MM.1S (cell line): Measurements from ENCODE around the gene GMCL2.

ENCODE experiments used
- DNase-seq: peaks from one replicate; pipeline ENCODE4 v3.0.0-alpha.2; 2015
- H2AFZ ChIP-seq: fragments of 300-600 bp; sonication (generic); 2 replicates; pipeline ENCODE4 v1.6.0; 2016; ENCODE audit warnings: antibody characterized with exemption, low read length
- H3F3A ChIP-seq: fragments of 300-600 bp; sonication (generic); 2 replicates; pipeline ENCODE4 v1.6.1; 2016; ENCODE audit warnings: mild to moderate bottlenecking, antibody characterized with exemption, low read length, moderate library complexity, mixed read lengths; ENCODE audit not compliant: insufficient read depth
- H3K27ac ChIP-seq: fragments of 300-600 bp; sonication (generic); 2 replicates; pipeline ENCODE4 v1.5.1; 2016; ENCODE audit warnings: mild to moderate bottlenecking, low read length
- H3K27me3 ChIP-seq: fragments of 300-600 bp; sonication (generic); replicated peaks from 2 replicates; pipeline ENCODE4 v1.6.0; 2016; ENCODE audit warnings: low read length; ENCODE audit not compliant: insufficient read depth
- H3K36me3 ChIP-seq: fragments of 300-600 bp; sonication (generic); replicated peaks from 2 replicates; pipeline ENCODE4 v1.6.1; 2016; ENCODE audit warnings: mild to moderate bottlenecking, low read length, mixed read lengths; ENCODE audit not compliant: insufficient read depth
- H3K4me1 ChIP-seq: fragments of 300-600 bp; sonication (generic); 2 replicates; pipeline ENCODE4 v1.6.1; 2016; ENCODE audit warnings: low read length, mixed read lengths
- H3K4me2 ChIP-seq: fragments of 300-600 bp; sonication (generic); 2 replicates; pipeline ENCODE4 v1.6.0; 2016; ENCODE audit warnings: low read depth, low read length
- H3K4me3 ChIP-seq: fragments of 300-600 bp; sonication (generic); 2 replicates; pipeline ENCODE4 v1.5.1; 2016; ENCODE audit warnings: low read length, mixed read lengths
- H3K79me2 ChIP-seq: fragments of 300-600 bp; sonication (generic); 2 replicates; pipeline ENCODE4 v1.6.1; 2016; ENCODE audit warnings: mixed run types, low read length, mixed read lengths
- H3K9ac ChIP-seq: fragments of 300-600 bp; sonication (generic); 2 replicates; pipeline ENCODE4 v1.6.1; 2016; ENCODE audit warnings: low read length, mixed read lengths
- H3K9me2 ChIP-seq: fragments of 300-600 bp; sonication (generic); replicated peaks from 2 replicates; pipeline ENCODE4 v1.6.1; 2016; ENCODE audit warnings: mild to moderate bottlenecking, low read length, mixed read lengths; ENCODE audit not compliant: insufficient read depth
- H3K9me3 ChIP-seq: fragments of 300-600 bp; sonication (generic); replicated peaks from 2 replicates; pipeline ENCODE4 v1.6.1; 2016; ENCODE audit warnings: mild to moderate bottlenecking, low read length, mixed read lengths; ENCODE audit not compliant: insufficient read depth
- H4K20me1 ChIP-seq: fragments of 300-600 bp; sonication (generic); 2 replicates; pipeline ENCODE4 v1.6.1; 2016; ENCODE audit warnings: mild to moderate bottlenecking, low read length, moderate library complexity, mixed read lengths; ENCODE audit not compliant: insufficient read depth
- EZH2 ChIP-seq: fragments of 300-600 bp; sonication (generic); optimal IDR thresholded peaks from 2 replicates; pipeline ENCODE3; 2017; ENCODE audit warnings: low read depth, mild to moderate bottlenecking, antibody characterized with exemption, low read length, mixed read lengths
- EZH2phosphoT487 ChIP-seq: fragments of 300-600 bp; sonication (generic); IDR thresholded peaks from 2 replicates; pipeline ENCODE4 v1.6.1; 2018; ENCODE audit warnings: antibody characterized with exemption, low read length
- TF ChIP-seq, protein P1 (sequence below): fragments of 300-600 bp; sonication (generic); IDR thresholded peaks from 2 replicates; pipeline ENCODE4 v1.5.1; 2016; ENCODE audit warnings: antibody characterized with exemption, low read length, mixed read lengths

Gene GMCL2

DNA sequence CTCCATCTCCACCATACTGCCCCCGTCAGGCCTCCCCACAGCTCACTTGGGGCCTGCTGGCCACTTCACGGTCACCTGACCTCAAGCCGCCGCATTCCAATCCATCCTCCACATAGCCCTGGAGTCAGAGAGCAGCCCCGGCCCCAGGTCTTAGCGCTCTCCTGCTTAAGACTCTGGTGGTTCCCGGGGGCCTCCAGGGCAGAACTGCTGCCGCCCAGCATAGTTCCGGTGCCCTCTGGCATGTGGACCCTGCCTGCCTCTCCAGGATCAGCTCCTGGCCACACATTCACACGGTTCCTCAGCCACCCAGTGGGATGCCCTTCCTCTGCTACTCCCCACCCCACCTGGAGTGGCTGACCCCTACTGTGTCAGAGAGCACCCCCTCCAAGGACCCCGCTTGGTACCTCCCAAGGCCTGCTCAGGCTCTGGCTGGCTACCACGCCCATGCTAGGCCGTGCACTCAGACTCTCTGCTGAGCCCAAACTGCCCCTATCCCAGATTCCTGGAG is 36.7 kb upstream of the GMCL2 start:
- Histone ChIP-seq H3K27me3 (no peaks in the 10 kb centered on the region), H3K4me1 (no peaks in the 10 kb centered on the region), H3K9me2 (no peaks in the 10 kb centered on the region), H3K4me3 (no peak overlapping the region), H3K27ac (no peak overlapping the region), H3K9me3 (no peaks in the 10 kb centered on the region), H3K36me3 (no peaks in the 10 kb centered on the region), H3K9ac (no peak overlapping the region), H3K79me2 (no peaks in the 10 kb centered on the region), H2AFZ (no peak overlapping the region), H3K4me2 (no peak overlapping the region), H3F3A (peaks cover 5% of the 10 kb centered on the region; the same call in 1 of the 2 replicates), H4K20me1 (no peaks in the 10 kb centered on the region)
- TF ChIP-seq EZH2phosphoT487 (no peak), EZH2 (no peak)
- TF ChIP-seq, protein P1, sequence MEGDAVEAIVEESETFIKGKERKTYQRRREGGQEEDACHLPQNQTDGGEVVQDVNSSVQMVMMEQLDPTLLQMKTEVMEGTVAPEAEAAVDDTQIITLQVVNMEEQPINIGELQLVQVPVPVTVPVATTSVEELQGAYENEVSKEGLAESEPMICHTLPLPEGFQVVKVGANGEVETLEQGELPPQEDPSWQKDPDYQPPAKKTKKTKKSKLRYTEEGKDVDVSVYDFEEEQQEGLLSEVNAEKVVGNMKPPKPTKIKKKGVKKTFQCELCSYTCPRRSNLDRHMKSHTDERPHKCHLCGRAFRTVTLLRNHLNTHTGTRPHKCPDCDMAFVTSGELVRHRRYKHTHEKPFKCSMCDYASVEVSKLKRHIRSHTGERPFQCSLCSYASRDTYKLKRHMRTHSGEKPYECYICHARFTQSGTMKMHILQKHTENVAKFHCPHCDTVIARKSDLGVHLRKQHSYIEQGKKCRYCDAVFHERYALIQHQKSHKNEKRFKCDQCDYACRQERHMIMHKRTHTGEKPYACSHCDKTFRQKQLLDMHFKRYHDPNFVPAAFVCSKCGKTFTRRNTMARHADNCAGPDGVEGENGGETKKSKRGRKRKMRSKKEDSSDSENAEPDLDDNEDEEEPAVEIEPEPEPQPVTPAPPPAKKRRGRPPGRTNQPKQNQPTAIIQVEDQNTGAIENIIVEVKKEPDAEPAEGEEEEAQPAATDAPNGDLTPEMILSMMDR: no peak
- no peak for DNase-seq

DNA sequence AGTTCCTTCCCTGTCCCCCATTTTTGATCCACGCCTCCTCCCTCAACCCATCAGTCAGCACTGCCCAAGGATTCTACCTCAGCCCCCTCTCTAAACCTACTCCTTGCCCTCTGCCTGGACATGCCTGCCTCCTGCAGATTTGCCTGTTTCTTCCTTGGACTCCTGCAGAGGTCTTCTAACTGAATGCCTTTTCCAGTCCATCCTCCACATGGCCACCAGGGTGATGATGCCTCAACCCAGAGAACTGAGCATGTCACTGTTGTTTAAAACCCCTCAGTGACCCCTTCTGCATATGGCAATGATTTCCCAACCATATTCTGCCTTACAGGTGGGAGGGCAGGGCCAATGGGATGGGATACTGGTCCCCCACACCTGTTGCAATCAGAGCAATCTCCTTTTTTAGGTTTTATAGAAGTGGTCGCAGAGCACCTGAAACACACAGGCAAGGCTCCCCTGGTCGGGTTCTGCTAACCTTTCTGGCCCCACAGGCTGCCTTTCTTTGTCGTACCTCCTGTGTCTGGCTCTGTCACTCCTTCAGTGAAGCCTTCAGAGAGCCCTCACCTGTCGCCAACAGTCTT is 36.1 kb upstream of the GMCL2 start:
- Histone ChIP-seq H3K9ac (no peak overlapping the region), H3F3A (peaks cover 8% of the 10 kb centered on the region; the same call in 1 of the 2 replicates), H3K27ac (no peak overlapping the region), H3K4me3 (no peak overlapping the region), H3K79me2 (no peaks in the 10 kb centered on the region), H3K36me3 (no peaks in the 10 kb centered on the region), H3K9me2 (no peaks in the 10 kb centered on the region), H3K27me3 (no peaks in the 10 kb centered on the region), H2AFZ (no peak overlapping the region), H3K9me3 (no peaks in the 10 kb centered on the region), H3K4me1 (no peaks in the 10 kb centered on the region), H3K4me2 (no peak overlapping the region), H4K20me1 (no peaks in the 10 kb centered on the region)
- no peak for TF ChIP-seq EZH2
- no peak for TF ChIP-seq EZH2phosphoT487
- TF ChIP-seq, protein P1: no peak
- DNase-seq: no peak

DNA sequence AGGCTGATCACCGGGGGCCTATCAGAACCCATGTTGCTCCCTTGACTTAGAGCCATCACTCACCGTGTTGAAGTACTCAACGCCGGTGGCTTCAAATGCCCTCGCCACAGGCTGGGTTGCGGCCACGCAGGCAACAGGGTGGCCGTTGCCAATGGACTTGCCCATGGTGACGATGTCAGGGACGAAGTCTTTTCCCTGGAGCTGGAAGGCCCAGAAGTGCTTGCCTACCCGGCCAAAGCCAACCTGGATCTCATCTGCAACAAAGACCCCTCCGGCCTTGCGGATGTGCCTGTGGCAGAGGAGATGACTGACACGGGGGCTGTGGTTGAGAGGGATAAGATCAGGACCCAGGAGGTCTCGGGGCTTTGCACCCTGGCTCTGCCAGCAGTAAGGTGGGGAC is 35.1 kb upstream of the GMCL2 start:
- TF ChIP-seq, protein P1: no peak
- TF ChIP-seq EZH2phosphoT487: no peak
- no peak for TF ChIP-seq EZH2
- H3F3A ChIP-seq: peaks cover 10% of the 10 kb centered on the region; the same call in 1 of the 2 replicates
- no peak overlapping the region for H3K4me3 ChIP-seq
- H2AFZ ChIP-seq: no peak overlapping the region
- H3K27me3 ChIP-seq: no peaks in the 10 kb centered on the region
- H3K9ac ChIP-seq: no peak overlapping the region
- H3K27ac ChIP-seq: no peak overlapping the region
- H3K9me2 ChIP-seq: no peaks in the 10 kb centered on the region
- H3K79me2 ChIP-seq: no peaks in the 10 kb centered on the region
- H3K4me1 ChIP-seq: no peaks in the 10 kb centered on the region
- H3K4me2 ChIP-seq: no peak overlapping the region
- H3K36me3 ChIP-seq: no peaks in the 10 kb centered on the region
- no peak for DNase-seq
- H3K9me3 ChIP-seq: no peaks in the 10 kb centered on the region
- H4K20me1 ChIP-seq: no peaks in the 10 kb centered on the region
